SKM-1 treated with dmso at 0.1 percent for 144 hours (cell line): ENCODE results near the gene AKAP13.

Experiments
- DNase-seq: peaks from one replicate; lab custom pipeline; 2025; ENCODE audit not compliant: unreplicated experiment; lab: John Stamatoyannopoulos, UW

AKAP13 gene

DNA sequence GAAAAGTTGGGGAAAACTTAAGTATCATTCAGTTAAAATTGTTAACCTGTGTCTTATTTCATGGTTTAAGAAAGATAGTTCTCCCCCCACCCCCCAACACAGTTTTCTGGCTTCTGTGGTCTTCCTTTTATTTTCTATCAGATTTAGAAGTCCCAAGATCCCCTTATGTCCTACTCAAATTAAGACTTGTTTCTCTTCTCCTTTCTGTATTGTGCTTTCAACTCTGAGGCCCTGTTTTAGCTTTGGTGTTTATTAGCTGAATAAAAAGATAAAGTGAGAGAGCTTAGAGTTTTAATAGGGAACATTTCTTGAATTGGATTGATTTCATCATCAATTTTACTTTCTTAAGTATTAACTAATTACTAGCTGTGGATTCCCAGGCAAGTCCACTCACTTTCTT lies 62.6 kb downstream of the AKAP13 start:
- DNase-seq, result no peak

DNA sequence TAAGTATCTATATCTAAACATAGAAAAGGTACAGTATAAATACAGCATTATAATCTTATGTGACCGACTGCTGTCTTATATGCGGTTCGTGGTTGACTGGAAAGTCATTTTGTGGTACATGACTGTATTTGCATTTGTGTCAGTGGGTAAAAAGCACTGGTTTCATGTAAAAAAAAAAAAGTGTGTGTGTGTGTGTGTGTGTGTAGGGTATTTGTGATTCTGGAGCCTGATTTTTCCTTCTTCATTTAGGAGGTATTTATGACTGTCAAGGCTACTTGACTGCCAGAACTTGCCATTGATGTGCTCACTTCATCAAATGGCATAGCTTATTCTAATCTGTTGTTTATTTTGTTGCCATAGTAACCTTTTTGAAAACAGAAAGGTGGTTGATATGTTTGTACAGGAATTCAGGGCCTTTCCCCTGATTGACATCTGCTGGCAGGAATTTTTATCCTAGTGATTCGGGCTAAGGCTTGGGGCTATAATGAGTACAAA lies 63.2 kb downstream of the AKAP13 start:
- no peak for DNase-seq

DNA sequence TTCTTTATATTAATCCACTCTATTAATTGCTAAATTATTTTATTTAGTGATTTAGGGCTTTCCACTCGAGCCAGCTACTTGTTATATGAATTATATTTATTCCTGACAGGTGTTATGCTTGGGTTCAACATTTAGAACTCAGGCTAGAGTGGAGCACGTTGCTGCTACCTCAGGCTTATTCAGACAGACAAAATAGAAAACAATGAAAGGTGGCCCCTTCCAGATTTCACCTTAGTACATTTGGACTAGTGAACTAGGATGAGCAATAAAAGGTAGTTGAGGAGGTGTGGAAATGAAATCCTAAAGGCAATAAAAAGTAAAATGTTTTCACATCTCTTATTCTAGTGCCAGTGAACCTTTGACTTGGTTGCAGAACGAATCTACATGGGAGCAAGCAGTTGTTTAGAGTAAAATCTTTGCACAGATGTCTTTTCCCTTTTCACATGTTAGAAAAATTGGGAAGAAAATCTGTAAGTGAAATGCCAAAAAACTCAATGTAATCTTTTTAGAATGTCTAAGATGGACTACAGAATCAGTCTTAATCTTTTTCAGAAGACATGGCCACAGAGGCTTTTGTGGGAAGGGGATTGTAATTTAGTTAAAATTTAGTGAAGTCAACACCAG lies 63.8 kb downstream of the AKAP13 start:
- DNase-seq, result no peak

DNA sequence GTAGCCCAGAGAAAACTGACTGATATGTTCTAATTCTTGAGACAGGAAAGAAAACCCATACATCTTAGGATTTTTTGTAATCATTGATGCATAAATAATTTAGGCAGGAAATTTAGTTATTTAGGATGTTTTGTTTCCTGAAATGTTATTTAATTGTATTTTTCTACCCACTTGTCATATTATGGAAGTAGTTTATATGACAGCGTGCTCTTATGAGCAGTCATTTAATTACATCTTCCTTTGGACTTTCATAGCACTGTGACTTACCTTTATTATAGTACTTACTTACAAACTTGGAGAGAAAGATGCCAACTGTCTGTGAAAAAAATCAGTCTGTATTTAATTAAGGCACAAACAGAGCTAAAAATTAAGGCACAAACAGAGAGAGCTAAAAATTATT lies 65.0 kb downstream of the AKAP13 start:
- no peak for DNase-seq

DNA sequence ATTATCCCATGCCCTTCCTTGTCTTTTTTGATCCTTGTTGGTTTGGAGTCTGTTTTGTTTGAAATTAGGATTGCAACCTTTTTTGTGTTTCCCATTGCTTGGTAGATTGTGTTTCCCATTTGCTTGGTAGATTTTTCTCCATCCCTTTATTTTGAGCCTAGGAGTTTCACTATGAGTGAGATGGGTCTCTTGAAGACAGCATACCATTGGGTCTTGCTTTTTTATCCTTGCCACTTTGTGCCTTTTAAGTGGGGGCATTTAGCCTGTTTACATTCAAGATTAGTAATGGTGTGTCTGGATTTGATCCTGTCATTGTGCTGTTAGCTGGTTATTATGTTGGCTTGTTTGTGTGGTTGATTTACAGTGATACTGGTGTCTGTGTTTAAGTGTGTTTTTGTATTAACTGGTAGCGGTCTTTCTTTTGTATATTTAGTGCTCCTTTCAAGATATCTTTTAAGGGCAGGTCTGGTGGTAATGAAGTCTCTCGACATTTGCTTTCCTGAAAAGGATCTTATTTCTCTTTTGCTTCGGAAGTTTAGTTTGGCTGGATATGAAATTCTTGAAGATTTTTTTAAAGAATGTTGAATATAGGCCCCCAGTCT lies 70.8 kb downstream of the AKAP13 start:
- no peak for DNase-seq

DNA sequence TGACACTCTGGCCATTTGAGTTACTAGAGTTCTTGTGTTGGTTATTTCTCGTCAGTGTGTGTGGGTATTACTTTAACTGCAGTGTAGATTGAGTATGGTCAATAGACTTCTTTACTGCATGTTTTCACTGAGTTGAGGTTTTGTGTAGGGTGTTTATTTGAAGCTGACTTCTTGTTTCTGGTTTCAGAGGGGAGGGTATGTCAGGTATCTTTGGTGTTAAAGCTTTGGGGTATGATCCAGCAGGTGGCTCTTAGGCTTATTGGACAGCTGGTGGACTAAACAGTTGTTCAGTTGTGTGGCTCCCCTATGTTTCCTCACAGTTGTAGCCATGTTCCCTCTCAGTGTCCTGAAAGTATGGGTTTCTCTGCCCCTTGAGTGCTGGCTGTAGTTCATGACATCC lies 72.0 kb downstream of the AKAP13 start:
- no peak for DNase-seq

DNA sequence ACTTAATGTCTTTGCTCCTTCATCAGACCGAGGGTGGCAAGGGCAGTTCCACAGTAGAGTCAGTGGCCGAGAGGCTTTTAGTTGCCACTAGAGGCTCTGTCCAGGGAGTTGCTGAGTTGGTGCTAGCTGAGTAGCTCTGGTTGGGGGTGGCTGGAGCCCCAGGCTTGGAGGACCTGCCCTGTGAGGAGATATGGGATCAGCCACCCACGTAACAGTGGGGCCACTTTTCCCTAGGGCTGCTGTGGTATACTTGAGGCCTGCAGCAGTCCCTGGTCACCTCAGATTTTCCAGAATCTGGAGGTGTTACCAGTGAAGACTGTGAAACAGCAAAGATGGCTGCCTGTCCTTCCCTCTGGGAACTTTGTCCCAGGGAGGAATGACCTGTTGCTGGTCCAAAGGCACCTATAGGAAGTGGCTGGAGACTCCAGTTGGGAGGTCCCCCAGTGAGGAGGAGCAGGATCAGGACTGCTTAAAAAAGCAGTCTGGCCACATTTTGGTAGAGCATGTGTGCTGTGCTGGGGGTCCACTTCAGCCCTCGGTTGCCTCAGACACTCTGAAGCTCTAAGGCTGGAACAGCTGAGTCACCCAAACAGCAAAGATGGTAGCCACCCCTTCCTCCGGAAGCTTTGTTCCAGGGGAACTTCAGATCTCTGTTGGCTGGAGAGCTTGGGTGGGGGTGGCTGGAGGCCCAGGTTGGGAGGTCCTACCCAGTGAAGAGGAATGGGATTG lies 72.9 kb downstream of the AKAP13 start:
- DNase-seq, result no peak

DNA sequence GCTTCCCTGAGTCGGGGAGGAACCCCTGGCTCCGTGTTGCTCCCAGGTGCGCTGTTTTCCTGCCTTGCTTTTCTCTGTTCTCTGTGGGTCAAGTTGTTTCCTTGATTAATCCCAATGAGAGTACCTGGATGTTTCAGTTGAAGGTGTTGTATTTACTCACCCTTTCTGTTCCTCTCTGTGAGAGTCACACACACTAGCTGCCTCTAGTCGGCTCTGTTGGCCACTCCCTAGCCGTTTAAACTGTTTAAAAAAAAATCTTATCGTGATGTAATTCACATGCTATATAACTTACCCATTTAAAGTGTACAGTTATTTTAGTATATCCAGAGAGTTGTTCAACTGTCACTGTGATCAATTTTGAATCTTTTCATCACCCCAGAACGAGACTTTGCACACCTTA lies 74.0 kb downstream of the AKAP13 start:
- DNase-seq, result no peak

DNA sequence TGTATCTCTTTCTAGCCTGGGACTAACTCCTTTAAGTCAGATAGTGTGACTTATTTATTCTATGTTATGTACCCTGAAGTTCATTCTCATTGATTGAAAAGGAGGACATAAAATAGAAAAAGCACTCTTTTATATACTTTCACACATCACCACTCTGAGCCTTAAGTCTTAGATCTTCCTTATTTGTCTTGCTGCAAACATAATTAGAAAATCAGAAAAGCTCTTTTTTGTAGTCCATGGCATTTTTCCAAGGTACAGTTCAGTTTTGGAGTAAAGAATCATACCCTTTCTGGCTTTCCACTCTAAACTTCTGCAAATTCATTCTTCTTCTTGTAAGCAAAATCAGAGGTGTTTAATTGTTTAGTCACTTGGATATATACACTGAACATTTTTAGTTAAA lies 75.5 kb downstream of the AKAP13 start:
- no peak for DNase-seq

DNA sequence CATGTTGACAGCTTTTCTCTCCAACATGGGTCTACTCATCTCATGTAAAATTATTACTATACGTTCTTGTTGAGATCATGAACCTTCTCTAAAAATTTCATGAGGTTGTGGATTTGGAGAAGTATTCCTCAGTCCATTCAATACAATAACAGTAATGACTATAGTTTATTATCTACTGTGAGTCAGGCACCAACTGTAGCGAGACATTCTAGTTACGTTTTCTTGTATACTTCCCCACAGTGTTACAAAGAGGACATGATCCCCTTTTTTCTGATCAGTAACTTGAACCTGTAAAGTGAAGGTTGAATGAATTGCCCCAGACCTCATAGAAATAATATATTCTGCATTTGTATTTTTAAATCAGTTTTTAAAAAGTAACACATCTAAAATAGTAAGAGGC lies 76.4 kb downstream of the AKAP13 start:
- DNase-seq, result no peak

DNA sequence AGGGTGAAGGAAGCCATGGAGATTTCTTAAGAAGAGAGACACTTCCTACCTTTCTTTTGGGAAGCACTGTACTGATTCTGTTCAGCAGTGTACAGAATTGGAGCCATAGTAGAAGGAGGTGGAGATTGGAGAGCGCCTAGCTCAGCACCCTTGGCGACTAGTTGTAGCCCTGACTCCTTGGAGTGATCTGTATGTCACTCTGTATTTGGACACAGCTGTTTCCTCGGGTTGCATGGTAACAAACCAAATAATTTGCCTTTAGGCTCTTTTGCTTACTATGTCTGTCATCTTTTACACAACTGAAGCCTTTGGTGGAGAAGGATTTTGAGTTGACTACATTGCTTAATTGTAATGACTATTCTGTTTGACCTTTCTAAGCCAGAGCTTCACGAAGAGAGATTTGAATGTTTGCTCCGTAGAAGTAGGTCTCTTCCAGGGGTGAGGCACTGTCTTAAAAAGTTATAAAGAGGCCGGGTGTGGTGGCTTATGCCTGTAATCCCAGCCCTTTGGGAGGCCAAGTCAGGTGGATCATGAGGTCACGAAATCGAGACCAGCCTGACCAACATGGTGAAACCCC lies 77.1 kb downstream of the AKAP13 start:
- DNase-seq, result no peak

DNA sequence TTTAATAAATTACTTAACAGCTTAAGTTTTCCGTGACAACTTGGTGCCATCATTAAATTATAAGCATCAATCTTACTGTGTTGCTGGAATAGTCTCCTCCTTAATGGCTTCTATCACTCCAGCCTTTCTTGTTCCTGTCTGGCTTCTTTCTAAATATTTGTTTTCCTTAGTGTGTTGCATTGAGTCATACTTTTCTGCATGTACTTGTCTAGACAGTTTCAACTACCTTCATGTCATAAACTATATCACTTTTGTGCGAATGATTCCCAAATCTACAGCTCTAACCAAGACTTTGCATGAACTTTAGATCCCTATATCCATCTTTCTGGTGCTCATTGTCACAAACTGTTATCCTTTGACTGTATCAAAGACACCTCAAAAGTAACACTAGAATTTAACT lies 78.4 kb downstream of the AKAP13 start:
- DNase-seq, result no peak

DNA sequence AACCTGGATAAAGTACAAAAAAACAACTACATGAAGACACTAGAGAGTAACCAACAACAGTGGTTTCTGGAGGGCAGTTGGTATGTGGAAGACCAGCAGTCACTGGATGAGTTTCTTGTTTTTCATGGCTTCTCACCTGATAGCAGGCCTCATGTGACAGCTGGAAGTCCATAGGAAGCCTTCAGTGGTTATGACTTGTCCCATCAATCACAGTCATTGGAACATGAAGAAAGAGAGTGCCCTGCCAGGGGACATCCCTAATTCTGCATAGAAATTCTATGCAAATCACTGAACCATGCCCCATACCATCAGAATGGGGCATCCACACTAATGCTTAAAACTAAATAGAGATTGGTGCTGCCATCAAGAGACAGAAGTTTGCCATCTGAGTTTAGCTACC lies 81.6 kb downstream of the AKAP13 start:
- DNase-seq, result no peak

DNA sequence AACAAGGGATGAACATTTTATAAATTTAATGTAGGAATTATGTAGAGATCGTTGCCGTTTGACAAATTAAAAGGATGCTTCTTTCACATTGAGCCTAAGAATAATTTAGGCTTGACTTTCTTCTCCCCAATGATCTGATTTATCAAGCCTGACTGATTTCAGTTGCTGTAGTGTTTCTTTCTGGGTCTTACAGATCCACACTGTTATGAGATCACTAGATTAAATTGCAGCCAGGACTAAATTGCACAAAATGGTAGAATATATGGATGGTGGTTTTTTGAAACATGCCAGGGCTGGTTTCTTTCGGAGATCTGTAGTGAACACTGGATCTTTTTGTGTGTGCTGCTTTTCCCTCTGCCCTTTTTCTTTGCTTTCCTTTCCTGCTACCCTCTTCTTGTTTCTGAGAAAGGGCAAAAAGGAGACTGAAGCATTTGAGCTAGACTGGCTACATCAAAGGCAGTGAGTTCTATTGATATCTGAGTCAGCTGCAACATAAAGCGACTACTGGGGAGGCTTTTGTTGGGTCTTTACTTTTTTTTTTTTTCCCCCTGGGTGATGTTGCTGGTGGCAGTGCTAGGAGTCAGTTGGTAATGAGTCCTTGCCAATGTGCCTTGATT lies 83.0 kb downstream of the AKAP13 start:
- no peak for DNase-seq

DNA sequence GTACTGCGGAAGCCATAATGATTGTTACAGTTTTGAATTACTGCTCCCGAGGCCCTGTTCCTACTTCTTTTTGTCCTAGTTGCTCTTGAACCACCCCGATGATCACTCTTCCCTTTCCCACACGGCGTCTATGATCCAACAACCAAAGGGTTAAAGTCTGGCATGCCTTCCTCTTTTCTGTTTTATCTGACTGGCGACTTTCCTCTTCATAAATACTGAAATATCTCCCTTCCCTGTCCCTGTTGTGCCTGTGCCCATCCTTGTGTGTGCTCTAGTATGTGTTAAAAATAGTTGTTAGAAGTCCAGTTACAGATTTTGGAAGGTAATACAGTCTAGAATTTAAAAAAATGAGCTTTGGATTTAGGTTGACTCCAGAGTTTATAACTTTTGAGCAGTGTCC lies 83.6 kb downstream of the AKAP13 start:
- no peak for DNase-seq

DNA sequence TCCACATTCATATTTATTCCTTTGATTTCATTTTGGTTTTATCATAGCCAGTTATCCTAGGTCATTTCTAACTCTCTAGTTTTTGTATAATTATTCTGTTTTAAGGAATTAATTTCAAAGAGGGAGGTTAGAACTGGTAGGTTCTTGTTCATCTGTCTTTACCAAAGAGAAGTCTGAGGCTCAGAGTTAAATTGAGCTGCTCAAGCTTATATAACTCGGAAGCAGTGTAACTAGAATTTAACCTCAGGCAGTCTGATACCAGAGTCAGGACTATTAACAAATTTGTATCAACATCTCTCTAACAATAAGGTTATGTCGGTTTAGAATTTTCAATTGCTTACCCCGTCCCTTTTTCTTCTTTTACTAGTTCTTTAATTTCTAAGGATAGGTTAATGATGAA lies 84.1 kb downstream of the AKAP13 start:
- no peak for DNase-seq

DNA sequence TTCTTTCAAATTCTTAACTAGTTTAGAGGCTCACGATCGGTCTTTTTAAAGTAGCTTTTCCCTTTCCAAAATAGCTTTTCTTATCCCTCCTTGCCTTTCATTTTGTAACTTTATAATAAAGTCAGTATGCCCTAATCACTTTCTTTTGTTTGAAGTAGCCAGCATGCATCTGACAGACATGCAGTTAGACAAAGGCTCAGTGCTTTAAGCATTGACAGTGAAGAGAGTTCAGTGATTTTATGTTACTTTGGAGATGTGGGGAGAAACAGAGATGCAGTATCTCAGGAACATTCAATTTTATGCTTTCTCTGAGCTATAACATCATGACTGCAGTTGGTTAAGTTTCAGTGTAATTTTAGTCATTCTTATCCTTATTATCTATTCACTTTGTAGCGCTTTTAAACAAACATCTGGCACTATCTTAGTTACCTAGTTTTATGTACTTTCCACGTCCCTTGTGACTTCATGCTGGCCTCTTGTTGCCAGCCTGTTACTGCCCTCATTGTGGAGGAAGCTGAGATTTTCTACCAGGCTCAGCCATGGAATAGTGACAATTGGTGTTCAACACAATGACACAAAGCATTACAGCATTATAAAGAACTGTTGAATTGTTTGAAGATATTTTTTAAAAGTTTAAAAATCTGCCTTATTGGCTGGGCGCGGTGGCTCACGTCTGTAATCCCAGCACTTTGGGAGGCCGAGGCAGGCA lies 90.3 kb downstream of the AKAP13 start:
- DNase-seq, result no peak

DNA sequence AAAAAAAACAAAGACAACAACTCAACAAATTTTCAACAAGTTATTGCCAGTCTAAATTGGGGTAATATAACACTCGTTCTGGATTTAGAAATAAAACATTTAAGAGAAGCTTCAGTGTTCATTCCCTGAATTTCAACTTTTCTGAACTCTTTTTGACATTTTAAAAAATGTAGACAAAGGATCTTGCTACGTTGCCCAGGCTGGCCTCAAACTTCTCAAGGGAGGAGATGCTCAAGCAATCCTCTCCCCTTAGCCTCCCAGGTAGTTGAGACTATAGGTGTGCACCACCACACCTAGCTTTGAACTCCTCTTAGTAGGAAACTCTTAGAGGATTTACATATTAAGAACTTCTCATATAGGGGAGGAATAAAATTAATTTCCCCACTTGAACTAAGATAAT lies 91.9 kb downstream of the AKAP13 start:
- no peak for DNase-seq

DNA sequence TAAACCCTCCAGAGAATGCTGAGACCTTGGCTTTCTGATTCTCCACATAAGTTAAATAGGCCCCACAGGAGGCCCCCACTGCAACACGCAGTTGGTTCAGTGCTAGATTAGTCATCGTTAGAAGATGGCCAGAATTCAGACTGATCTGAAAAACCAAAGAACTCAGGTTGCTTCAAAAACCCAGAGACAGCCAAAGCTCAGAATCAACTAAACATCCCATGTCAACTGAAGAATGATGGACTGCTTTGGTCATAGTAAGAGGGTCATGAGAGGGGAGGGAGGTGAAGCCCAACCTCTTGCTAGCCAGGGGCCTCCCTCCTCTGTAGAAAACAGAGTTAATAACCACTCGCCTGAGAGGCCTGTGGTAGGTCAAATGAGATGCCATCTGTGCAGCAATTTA lies 93.1 kb downstream of the AKAP13 start:
- DNase-seq, result no peak

DNA sequence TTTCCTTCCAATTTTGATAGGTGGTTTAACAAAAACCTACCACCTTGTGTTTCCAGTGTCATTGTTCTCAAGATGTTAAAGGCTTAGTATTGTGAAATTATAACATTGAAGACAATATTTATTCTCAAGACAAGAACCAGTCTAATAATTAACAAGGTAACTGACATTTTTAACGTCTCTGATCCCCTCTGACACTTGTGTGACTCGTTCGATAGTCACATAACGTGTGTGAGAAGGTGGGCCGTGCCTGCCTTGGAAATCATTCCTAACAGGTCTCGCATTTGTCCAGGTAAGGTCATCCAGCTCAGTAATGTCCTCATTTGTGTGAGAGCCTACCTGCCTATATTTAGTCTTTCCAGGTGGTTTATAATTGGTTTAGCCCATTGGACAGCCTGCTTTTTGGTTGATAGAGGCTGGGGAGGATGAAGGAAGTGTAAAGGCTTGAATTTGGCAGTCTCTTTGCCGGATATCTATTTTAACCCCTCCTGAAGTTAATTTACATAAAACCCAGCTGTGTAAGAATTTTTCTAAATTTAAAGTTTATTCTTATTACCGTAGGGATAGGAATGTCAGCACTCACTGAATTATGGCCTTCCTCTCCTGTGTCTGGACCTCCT lies 94.4 kb downstream of the AKAP13 start:
- DNase-seq, result no peak

DNA sequence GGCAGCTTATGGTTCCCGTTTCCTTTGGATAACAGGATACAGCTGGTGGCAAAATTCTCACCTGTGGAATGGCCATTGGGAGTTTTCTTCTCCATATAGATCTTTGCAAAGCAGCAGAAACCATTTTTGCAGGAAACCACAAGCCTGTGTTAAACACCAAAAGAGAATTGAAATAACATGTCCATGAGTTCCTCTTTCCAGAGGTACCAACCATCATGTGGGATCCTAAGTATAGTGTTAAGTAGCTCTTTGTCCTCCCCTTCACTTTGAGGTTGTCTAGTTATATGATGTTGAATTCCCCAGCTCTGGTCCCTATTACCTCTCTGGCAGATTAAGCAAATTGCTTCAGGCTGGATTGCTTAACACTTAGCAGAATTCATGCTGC lies 94.9 kb downstream of the AKAP13 start:
- DNase-seq, result peak; percentile 57
